ENCODE data around the gene HOXB4.

HOXB4 gene

DNA sequence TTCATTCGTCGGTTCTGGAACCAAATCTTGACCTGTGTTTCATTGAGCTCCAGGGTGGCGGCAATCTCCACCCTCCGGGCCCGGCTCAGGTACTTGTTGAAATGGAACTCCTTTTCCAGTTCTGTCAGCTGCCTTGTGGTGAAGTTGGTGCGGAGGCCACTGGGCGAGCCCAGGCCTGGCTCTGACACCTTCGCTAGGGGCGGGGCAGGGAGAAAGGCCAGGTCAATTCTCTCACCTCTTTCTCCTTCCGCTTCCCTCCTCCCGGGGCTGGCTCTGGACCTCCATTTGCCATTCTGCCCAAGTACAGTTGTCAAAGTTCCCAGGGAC is 48.5 kb downstream of the HOXB4 start:
- Histone ChIP-seq H3K4me2 (no peak overlapping the region), H3K4me1 (ENCODE audit: low read depth, poor library complexity, severe bottlenecking) (no peaks in the 10 kb centered on the region), H4K20me1 (ENCODE audit: insufficient read depth) (no peaks in the 10 kb centered on the region), H3K4me3 (IDR thresholded peaks at IDR 0.05; ENCODE audit: insufficient read depth, low read depth, low read length) (no peak overlapping the region), H3K27ac (no peak overlapping the region), H3K36me3 (ENCODE audit: insufficient read depth) (no peaks in the 10 kb centered on the region), H3K9ac (no peak overlapping the region), H3K27me3 (ENCODE audit: insufficient read depth, low read depth) (no peaks in the 10 kb centered on the region), H3K79me2 (ENCODE audit: insufficient read depth, low read depth) (no peaks in the 10 kb centered on the region), H2AFZ (ENCODE audit: low read depth) (no peak overlapping the region)
- TF ChIP-seq, protein P1, sequence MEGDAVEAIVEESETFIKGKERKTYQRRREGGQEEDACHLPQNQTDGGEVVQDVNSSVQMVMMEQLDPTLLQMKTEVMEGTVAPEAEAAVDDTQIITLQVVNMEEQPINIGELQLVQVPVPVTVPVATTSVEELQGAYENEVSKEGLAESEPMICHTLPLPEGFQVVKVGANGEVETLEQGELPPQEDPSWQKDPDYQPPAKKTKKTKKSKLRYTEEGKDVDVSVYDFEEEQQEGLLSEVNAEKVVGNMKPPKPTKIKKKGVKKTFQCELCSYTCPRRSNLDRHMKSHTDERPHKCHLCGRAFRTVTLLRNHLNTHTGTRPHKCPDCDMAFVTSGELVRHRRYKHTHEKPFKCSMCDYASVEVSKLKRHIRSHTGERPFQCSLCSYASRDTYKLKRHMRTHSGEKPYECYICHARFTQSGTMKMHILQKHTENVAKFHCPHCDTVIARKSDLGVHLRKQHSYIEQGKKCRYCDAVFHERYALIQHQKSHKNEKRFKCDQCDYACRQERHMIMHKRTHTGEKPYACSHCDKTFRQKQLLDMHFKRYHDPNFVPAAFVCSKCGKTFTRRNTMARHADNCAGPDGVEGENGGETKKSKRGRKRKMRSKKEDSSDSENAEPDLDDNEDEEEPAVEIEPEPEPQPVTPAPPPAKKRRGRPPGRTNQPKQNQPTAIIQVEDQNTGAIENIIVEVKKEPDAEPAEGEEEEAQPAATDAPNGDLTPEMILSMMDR (conservative IDR thresholded peaks at IDR 0.05; ENCODE audit: low read depth, low read length) = no peak

DNA sequence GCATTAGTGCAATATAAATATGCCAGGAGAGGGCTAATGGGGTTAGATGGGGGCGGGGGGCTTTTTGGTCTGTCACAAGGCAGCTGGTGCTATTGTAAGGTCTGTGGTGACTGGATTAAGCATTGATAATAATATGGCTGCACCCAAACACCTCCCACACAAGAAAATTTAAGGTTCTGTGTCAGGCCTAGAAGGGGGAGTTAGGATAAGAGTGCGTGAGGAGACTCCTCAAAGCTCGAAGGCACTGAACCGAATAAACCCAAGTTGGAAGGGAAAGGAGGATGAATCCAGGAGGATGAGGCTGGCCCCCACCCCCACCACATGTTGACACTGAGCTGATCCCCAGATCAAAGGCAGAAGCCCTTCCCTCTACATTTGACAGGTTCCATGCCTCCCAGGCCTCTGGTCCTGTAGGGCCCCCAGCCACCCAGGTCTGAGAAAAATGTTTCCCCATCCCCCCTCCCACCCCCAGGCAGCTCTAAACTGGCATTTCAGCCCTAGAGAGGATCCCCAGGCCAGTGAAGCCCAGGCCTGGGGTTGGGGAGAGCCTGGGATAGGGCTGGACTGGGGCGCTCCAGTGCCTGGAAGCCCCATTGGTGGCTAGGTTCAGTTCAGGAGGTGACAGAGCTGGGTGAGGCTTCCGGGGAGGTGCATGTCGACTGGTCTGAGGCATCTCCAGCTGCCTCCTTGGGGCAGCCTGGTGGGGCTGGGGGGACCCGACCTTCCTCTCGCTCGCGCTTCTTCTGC is 49.0 kb downstream of the HOXB4 start:
- no peak overlapping the region for H3K4me2 ChIP-seq
- H4K20me1 ChIP-seq (ENCODE audit: insufficient read depth) = no peaks in the 10 kb centered on the region
- no peak overlapping the region for H3K27ac ChIP-seq
- H2AFZ ChIP-seq (ENCODE audit: low read depth) = no peak overlapping the region; the same call in 1 of the 2 replicates
- TF ChIP-seq, protein P1 (conservative IDR thresholded peaks at IDR 0.05; ENCODE audit: low read depth, low read length) = no peak
- no peak overlapping the region for H3K9ac ChIP-seq
- H3K36me3 ChIP-seq (ENCODE audit: insufficient read depth) = no peaks in the 10 kb centered on the region
- H3K4me1 ChIP-seq (ENCODE audit: low read depth, poor library complexity, severe bottlenecking) = no peaks in the 10 kb centered on the region
- no peaks in the 10 kb centered on the region for H3K79me2 ChIP-seq (ENCODE audit: insufficient read depth, low read depth)
- no peaks in the 10 kb centered on the region for H3K27me3 ChIP-seq (ENCODE audit: insufficient read depth, low read depth)
- no peak overlapping the region for H3K4me3 ChIP-seq (IDR thresholded peaks at IDR 0.05; ENCODE audit: insufficient read depth, low read depth, low read length)

DNA sequence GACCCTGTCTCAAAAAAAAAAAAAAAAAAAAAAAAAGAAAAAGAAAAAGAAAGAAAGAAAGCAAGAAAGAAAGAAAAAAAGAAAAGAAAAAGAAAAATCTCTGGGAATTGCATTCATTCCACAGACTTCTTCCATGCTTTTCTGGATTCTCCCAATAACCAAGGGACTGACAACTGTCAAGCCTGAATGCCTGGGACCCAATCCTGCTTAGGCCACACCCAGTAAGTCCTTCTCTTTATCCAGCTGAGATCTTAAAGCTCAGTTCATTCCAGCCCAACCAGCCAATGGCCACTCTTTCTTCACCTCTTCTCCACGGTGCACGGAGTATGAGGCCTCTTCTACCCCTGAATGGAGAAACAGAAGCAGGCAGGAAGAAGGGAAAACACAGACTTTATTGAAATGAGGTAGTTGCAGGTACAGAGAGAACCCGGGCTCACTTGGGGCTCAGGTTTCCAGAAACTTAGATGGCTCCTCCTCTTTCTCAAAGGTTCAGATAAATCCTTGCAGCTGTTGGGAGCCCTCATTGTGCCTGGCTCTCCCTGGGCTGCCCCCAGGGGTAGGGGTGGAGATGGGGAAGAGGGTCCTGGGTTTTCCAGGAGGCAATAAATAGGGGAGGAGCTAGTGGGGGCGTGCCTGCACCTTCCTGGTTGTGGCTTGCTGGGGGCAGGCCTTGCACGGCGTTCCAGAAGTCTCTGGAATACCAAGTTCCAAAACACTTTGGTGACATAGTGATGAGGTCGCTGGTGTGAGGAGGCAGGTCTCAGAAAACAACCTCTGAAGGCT is 49.8 kb downstream of the HOXB4 start:
- Histone ChIP-seq H2AFZ (ENCODE audit: low read depth) (no peak overlapping the region; the same call in 1 of the 2 replicates), H3K79me2 (ENCODE audit: insufficient read depth, low read depth) (no peaks in the 10 kb centered on the region), H3K4me1 (ENCODE audit: low read depth, poor library complexity, severe bottlenecking) (no peaks in the 10 kb centered on the region), H4K20me1 (ENCODE audit: insufficient read depth) (no peaks in the 10 kb centered on the region), H3K9ac (no peak overlapping the region), H3K4me2 (no peak overlapping the region), H3K4me3 (IDR thresholded peaks at IDR 0.05; ENCODE audit: insufficient read depth, low read depth, low read length) (no peak overlapping the region), H3K36me3 (ENCODE audit: insufficient read depth) (no peaks in the 10 kb centered on the region), H3K27me3 (ENCODE audit: insufficient read depth, low read depth) (no peaks in the 10 kb centered on the region), H3K27ac (no peak overlapping the region)
- TF ChIP-seq, protein P1 (conservative IDR thresholded peaks at IDR 0.05; ENCODE audit: low read depth, low read length) = no peak

DNA sequence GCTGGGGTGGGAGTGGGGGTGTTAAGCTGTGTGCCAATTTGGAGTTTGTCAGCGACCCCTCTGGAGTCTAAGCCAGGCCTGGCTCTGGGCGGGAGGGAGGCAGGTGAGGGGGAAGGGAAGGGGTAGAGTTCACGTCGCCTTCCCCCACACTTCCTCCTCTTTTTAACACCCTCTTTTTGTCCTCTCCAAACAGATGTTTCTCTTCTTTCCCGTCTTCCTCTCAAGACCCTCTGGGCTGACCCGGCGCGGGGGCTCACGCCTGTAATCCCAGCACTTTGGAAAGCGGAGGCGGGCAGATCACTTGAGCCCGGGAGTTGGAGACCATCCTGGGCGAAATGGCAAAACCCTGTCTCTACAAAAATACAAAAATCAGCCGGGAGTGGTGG is 50.6 kb downstream of the HOXB4 start:
- no peak overlapping the region for H3K4me3 ChIP-seq (IDR thresholded peaks at IDR 0.05; ENCODE audit: insufficient read depth, low read depth, low read length)

More for the DNA sequence above, 50.6 kb downstream of the HOXB4 start:
- no peaks in the 10 kb centered on the region for H3K4me1 ChIP-seq (ENCODE audit: low read depth, poor library complexity, severe bottlenecking)
- H3K27ac ChIP-seq = no peak overlapping the region
- H3K9ac ChIP-seq = no peak overlapping the region
- no peaks in the 10 kb centered on the region for H3K79me2 ChIP-seq (ENCODE audit: insufficient read depth, low read depth)
- TF ChIP-seq, protein P1 (conservative IDR thresholded peaks at IDR 0.05; ENCODE audit: low read depth, low read length) = no peak
- H4K20me1 ChIP-seq (ENCODE audit: insufficient read depth) = no peaks in the 10 kb centered on the region
- no peak overlapping the region for H3K4me2 ChIP-seq
- H3K36me3 ChIP-seq (ENCODE audit: insufficient read depth) = no peaks in the 10 kb centered on the region
- H3K27me3 ChIP-seq (ENCODE audit: insufficient read depth, low read depth) = no peaks in the 10 kb centered on the region
- H2AFZ ChIP-seq (ENCODE audit: low read depth) = no peak overlapping the region

Data from KMS-11 (cell line).